Endothelial cell of umbilical vein (primary cell): ENCODE measurements around the gene C12orf60. TPM values are rescaled to one million over a fixed set of nuclear protein-coding genes. Genes with fewer than 3 reads are reported as not detected.

ENCODE experiments used
- BruUV-seq: library from RNA; stranded (reverse); fragments of 400-500 nt; replicated peaks from 2 replicates; lab custom pipeline; 2021; lab: Mats Ljungman, UMichigan
- CTCF ChIA-PET: fragments of 300-600, 350-600 bp; sonication (Branson Sonifier 250); formaldehyde crosslinking; loops from one replicate; lab custom pipeline; 2021; ENCODE audit warnings: antibody characterized with exemption, inconsistent platforms; lab: Charles Lee
- POLR2A ChIA-PET: fragments of 300-600, 350-600 bp; sonication (Branson Sonifier 250); formaldehyde crosslinking; loops from one replicate; lab custom pipeline; 2021; ENCODE audit warnings: antibody characterized with exemption, inconsistent platforms; lab: Charles Lee
- DNase-seq: peaks from one replicate; pipeline ENCODE4 v3.0.0-alpha.2; 2011; ENCODE audit warnings: low read depth, low spot score
- FAIRE-seq: peaks from 2 replicates; lab custom pipeline; 2011; peaks lifted over from hg19 to GRCh38; lab: Jason Lieb, UNC
- H2AFZ ChIP-seq: 2 replicates; pipeline ENCODE4 v1.6.0; 2012; ENCODE audit warnings: low read depth, low read length, control low read depth, inconsistent platforms
- H3K27ac ChIP-seq: 2 replicates; pipeline ENCODE4 v1.5.1; 2011; ENCODE audit warnings: low read depth, mild to moderate bottlenecking, control low read depth, low read length, moderate library complexity; ENCODE audit not compliant: insufficient read depth
- H3K27me3 ChIP-seq, 2 experiments: 2 replicates each; pipeline versions ENCODE4 v1.6.0 to v1.6.1; 2011; ENCODE audit warnings: low read length in 2 of 2, mixed read lengths in 1 of 2; ENCODE audit not compliant: control insufficient read depth in 2 of 2, insufficient read depth in 2 of 2
- H3K36me3 ChIP-seq, 2 experiments: 2 replicates in 1 of 2; 3 replicates in 1 of 2; pipeline ENCODE4 v1.5.1; 2011; ENCODE audit warnings: low read length in 2 of 2, mild to moderate bottlenecking in 1 of 2, moderate library complexity in 1 of 2; ENCODE audit not compliant: control insufficient read depth in 2 of 2, insufficient read depth in 2 of 2; ENCODE audit errors: extremely low read depth in 1 of 2
- H3K4me1 ChIP-seq: 3 replicates; pipeline ENCODE4 v1.5.1; 2011; ENCODE audit warnings: mild to moderate bottlenecking, low read length; ENCODE audit not compliant: control insufficient read depth, insufficient read depth; ENCODE audit errors: extremely low read depth
- H3K4me2 ChIP-seq: 2 replicates; pipeline ENCODE4 v1.6.1; 2011; ENCODE audit warnings: low read length, control low read depth, mixed read lengths; ENCODE audit not compliant: insufficient read depth
- H3K4me3 ChIP-seq, 3 experiments: fragments of 200-600 bp in 1 of 3; sonication (generic), shearing (Covaris generic) in 1 of 3; replicated peaks in 1 of 3; 2 replicates each; pipeline ENCODE4 v1.5.1; 2011 to 2016; ENCODE audit warnings: control low read depth in 3 of 3, low read length in 3 of 3, mild to moderate bottlenecking in 2 of 3, inconsistent platforms in 1 of 3, low read depth in 1 of 3, moderate library complexity in 1 of 3; ENCODE audit not compliant: insufficient read depth in 1 of 3
- H3K79me2 ChIP-seq: 2 replicates; pipeline ENCODE4 v1.6.0; 2012; ENCODE audit warnings: low read length, inconsistent platforms; ENCODE audit not compliant: control insufficient read depth, insufficient read depth
- H3K9ac ChIP-seq: replicated peaks from 2 replicates; pipeline ENCODE3; 2011; ENCODE audit warnings: low read length, control low read depth; ENCODE audit not compliant: insufficient read depth; ENCODE audit errors: extremely low read depth
- H3K9me1 ChIP-seq: replicated peaks from 3 replicates; pipeline ENCODE4 v1.6.0; 2011; ENCODE audit warnings: mild to moderate bottlenecking, low read length; ENCODE audit not compliant: control insufficient read depth, insufficient read depth; ENCODE audit errors: extremely low read depth
- H3K9me3 ChIP-seq: replicated peaks from 2 replicates; pipeline ENCODE4 v1.5.1; 2012; ENCODE audit warnings: low read length, inconsistent platforms; ENCODE audit not compliant: control insufficient read depth, insufficient read depth
- H4K20me1 ChIP-seq: replicated peaks from 2 replicates; pipeline ENCODE3; 2011; ENCODE audit warnings: mild to moderate bottlenecking, low read length; ENCODE audit not compliant: control insufficient read depth, insufficient read depth; ENCODE audit errors: extremely low read depth
- EZH2 ChIP-seq: IDR thresholded peaks from 2 replicates; pipeline ENCODE4 v1.6.1; 2012; ENCODE audit warnings: borderline replicate concordance, low read depth, mild to moderate bottlenecking, moderate library complexity, low read length, inconsistent platforms; ENCODE audit not compliant: severe bottlenecking
- FOS ChIP-seq: IDR thresholded peaks from 2 replicates; pipeline ENCODE4 v1.6.1; 2011; ENCODE audit warnings: mild to moderate bottlenecking, low read length, moderate library complexity, borderline replicate concordance; ENCODE audit not compliant: insufficient read depth
- GATA2 ChIP-seq: IDR thresholded peaks from 2 replicates; pipeline ENCODE4 v1.7.0; 2011; ENCODE audit warnings: low read depth, mild to moderate bottlenecking, moderate library complexity, mixed read lengths, low read length; ENCODE audit not compliant: insufficient read length, insufficient read depth
- JUN ChIP-seq: IDR thresholded peaks from 2 replicates; pipeline ENCODE4 v1.6.1; 2011; ENCODE audit warnings: borderline replicate concordance, low read depth; ENCODE audit not compliant: insufficient read length, insufficient read depth
- MYC ChIP-seq: IDR thresholded peaks from one replicate; pipeline ENCODE4 v1.6.1; 2011; ENCODE audit warnings: mild to moderate bottlenecking, low read depth, low read length
- POLR2A ChIP-seq: IDR thresholded peaks from 2 replicates; pipeline ENCODE4 v1.6.1; 2012; ENCODE audit warnings: low read depth, mild to moderate bottlenecking, control low read depth, low read length
- POLR2AphosphoS5 ChIP-seq: IDR thresholded peaks from 2 replicates; pipeline ENCODE4 v1.6.1; 2012; ENCODE audit warnings: low read depth, mild to moderate bottlenecking, control low read depth, low read length, moderate library complexity; ENCODE audit not compliant: insufficient read depth
- dilution Hi-C: fragments of 300-500 bp; cut with MboI; formaldehyde crosslinking; loops from one replicate; pipeline ENCODE4 v1.15.0; 2019; ENCODE audit warnings: low sequenced_read_pairs; ENCODE audit not compliant: extremely low pct_ligation_motif_present
- intact Hi-C: fragments of 100-400 bp; cut with micrococcal nuclease; formaldehyde crosslinking; loops from one replicate; pipeline ENCODE4 v1.10.0; 2022
- polyA plus RNA-seq, 4 experiments: library from polyadenylated mRNA; depleted of rRNA in 3 of 4; stranded (reverse) in 3 of 4; unstranded in 1 of 4; fragments of >200 nt; gene quantifications; 2 replicates each; pipeline versions ENCODE4 v1.2.1 to v1.2.3, GENCODE V29; 2011 to 2012; ENCODE audit warnings: missing spikeins in 1 of 4
- total RNA-seq: library from RNA; stranded (reverse); gene quantifications from 2 replicates; pipeline ENCODE4 v1.2.3, GENCODE V29; 2021
- TF ChIP-seq, protein P1 (sequence below), 2 donors: IDR thresholded peaks; 1 replicate in 1 of 2; 2 replicates in 1 of 2; pipeline ENCODE4 v1.5.1; 2011; ENCODE audit warnings: low read length in 2 of 2, mild to moderate bottlenecking in 2 of 2, moderate library complexity in 2 of 2, control low read depth in 1 of 2, inconsistent platforms in 1 of 2, low read depth in 1 of 2; ENCODE audit not compliant: insufficient read depth in 1 of 2; ENCODE audit errors: extremely low read depth in 1 of 2
- TF ChIP-seq, protein P2 (sequence below): IDR thresholded peaks from 2 replicates; pipeline ENCODE4 v1.6.1; 2011; ENCODE audit not compliant: insufficient read depth, insufficient read length

The C12orf60 gene
- total and polyA plus RNA-seq, 2 donors (not counting 3 experiments of a cell fraction or from before 2014, with no cell fraction given) = 0.52 to 1.3 TPM

DNA sequence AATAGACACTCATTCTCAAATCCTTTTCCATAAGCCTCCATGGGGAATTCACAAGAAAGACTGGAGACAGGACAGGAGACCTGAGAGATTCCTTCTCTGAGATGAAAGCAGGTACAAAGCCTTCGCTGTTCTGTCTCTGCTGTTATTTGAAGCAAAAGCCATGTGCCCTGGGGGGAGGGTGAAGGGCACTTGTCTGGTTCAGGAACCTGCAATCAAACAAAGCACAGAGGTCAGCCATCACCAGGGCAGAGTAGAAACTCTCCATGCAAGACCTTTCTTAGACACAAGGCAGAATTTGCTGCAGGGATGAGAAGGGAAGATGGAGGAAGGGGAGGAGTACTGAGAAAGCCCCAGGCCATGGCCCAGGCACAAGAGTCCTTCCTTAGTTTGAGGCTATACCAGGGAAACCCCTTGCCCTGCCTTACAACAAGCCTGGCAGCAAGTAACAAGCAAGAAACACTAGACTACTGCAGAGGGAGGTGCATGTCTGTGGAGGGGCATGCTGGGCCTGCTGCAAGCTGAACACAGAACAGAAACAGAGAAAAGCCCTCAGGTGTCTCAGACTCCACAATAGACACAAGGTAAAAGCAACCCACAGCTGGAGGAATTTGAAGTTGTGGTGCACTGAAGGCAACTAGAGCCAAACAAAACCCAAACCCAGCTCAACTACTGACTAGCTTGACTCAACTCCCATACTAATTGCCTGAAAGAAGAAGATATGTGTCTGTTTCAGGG, 47.6 kb downstream of the C12orf60 start:
- ChIA-PET CTCF (interaction anchor here (1.7 to 7.4 kb wide), 2 partner anchors 33 to 144 kb away, joined by 4 to 97 read pairs; no protein-coding TSS in a partner anchor), POLR2A (no interaction called here)
- Histone ChIP-seq H3K36me3 (no peaks in the 10 kb centered on the region), H3K9me1 (no peaks in the 10 kb centered on the region), H4K20me1 (no peaks in the 10 kb centered on the region), H3K4me1 (peaks cover 37% of the 10 kb centered on the region), H2AFZ (no peak overlapping the region), H3K9ac (no peak overlapping the region), H3K4me2 (no peak overlapping the region), H3K4me3 (no peak overlapping the region), H3K27ac (no peak overlapping the region), H3K79me2 (no peaks in the 10 kb centered on the region), H3K27me3 (no peaks in the 10 kb centered on the region), H3K9me3 (no peaks in the 10 kb centered on the region)
- dilution Hi-C loops = no loop called here
- TF ChIP-seq POLR2AphosphoS5 = no peak
- TF ChIP-seq, protein P1, sequence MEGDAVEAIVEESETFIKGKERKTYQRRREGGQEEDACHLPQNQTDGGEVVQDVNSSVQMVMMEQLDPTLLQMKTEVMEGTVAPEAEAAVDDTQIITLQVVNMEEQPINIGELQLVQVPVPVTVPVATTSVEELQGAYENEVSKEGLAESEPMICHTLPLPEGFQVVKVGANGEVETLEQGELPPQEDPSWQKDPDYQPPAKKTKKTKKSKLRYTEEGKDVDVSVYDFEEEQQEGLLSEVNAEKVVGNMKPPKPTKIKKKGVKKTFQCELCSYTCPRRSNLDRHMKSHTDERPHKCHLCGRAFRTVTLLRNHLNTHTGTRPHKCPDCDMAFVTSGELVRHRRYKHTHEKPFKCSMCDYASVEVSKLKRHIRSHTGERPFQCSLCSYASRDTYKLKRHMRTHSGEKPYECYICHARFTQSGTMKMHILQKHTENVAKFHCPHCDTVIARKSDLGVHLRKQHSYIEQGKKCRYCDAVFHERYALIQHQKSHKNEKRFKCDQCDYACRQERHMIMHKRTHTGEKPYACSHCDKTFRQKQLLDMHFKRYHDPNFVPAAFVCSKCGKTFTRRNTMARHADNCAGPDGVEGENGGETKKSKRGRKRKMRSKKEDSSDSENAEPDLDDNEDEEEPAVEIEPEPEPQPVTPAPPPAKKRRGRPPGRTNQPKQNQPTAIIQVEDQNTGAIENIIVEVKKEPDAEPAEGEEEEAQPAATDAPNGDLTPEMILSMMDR (IDR thresholded peaks at IDR 0.05; ENCODE audit: extremely low read depth in 1 of 2, insufficient read depth in 1 of 2, low read depth in 1 of 2, low read length in 2 of 2) = no peak
- no peak for TF ChIP-seq MYC
- TF ChIP-seq GATA2 = no peak
- TF ChIP-seq EZH2 = no peak
- TF ChIP-seq POLR2A = no peak
- TF ChIP-seq FOS = no peak
- TF ChIP-seq, protein P2, sequence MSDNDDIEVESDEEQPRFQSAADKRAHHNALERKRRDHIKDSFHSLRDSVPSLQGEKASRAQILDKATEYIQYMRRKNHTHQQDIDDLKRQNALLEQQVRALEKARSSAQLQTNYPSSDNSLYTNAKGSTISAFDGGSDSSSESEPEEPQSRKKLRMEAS = no peak
- TF ChIP-seq JUN = no peak
- intact Hi-C loops = no loop called here
- FAIRE-seq = no peak
- DNase-seq = no peak
- no TSS peak for BruUV-seq
